GM23248 (cell line): Measurements from ENCODE around the gene FOXP2.

Experiments used
- EZH2 ChIP-seq: fragments of 200-600 bp; sonication (generic); IDR thresholded peaks from 2 replicates; pipeline ENCODE4 v1.6.1; 2018; ENCODE audit warnings: antibody characterized with exemption, mild to moderate bottlenecking; ENCODE audit not compliant: insufficient read depth, poor library complexity, severe bottlenecking
- EZH2phosphoT487 ChIP-seq: fragments of 200-600 bp; sonication (generic); IDR thresholded peaks from 2 replicates; pipeline ENCODE4 v1.6.1; 2018; ENCODE audit warnings: antibody characterized with exemption, moderate library complexity, mild to moderate bottlenecking, low read depth; ENCODE audit not compliant: insufficient read depth

GRCh38 chr7:114710499-114710898 lies 295.9 kb downstream of the FOXP2 start:
- TF ChIP-seq EZH2phosphoT487 (no peak), EZH2 (no peak)
